Heart left ventricle (tissue), 13 donors: ENCODE data around the gene CDKN1C.

Experiments used
- POLR2A ChIP-seq, 2 donors: fragments of 450-650 bp; IDR thresholded peaks; one replicate each; pipeline ENCODE4 v1.6.1; 2017; ENCODE audit warnings: antibody characterized with exemption in 2 of 2, mild to moderate bottlenecking in 2 of 2, moderate library complexity in 2 of 2
- TF ChIP-seq, protein P1 (sequence below), 12 donors: fragments of 200-600 bp; sonication (generic) in 4 of 12; IDR thresholded peaks; one replicate each; pipeline versions ENCODE4 v1.5.0 to v1.8.0; 2018 to 2022; ENCODE audit warnings: antibody characterized with exemption in 12 of 12, mild to moderate bottlenecking in 5 of 12
- donor health status: ischemic (EF 13 %, LVEDD 7.1; RV severe dilation, severe dysfunction).
- donor health status: DM: no; HTN: yes; CAD: no.
- donor health status: DM: no; HTN: no; CAD: no.
- donor health status: ischemic (EF 25% LVEDD 6.9; RV normal size, moderate dysfunction).
- donor health status: ischemic (EF 25% LVEDD 5.7; RV mildly dilated, moderate dysfunction).
- donor health status: ischemic (EF 35%, LVEDD 5.7; RV mildly dilated, moderate dysfunction).
- donor health status: nonischemic (EF 11% LVEDD 7.7; RV severe dilation, severe dysfunction).
- donor health status: DM: yes; HTN: yes; CAD: no.
- donor health status: PGD.
- donor health status: ischemic (EF 29% LVEDD 5.4; RV normal size, mild dysfunction).
- donor health status: nonischemic (EF 23%, LVEDD 6.1; RV moderate dilation, normal function).

DNA sequence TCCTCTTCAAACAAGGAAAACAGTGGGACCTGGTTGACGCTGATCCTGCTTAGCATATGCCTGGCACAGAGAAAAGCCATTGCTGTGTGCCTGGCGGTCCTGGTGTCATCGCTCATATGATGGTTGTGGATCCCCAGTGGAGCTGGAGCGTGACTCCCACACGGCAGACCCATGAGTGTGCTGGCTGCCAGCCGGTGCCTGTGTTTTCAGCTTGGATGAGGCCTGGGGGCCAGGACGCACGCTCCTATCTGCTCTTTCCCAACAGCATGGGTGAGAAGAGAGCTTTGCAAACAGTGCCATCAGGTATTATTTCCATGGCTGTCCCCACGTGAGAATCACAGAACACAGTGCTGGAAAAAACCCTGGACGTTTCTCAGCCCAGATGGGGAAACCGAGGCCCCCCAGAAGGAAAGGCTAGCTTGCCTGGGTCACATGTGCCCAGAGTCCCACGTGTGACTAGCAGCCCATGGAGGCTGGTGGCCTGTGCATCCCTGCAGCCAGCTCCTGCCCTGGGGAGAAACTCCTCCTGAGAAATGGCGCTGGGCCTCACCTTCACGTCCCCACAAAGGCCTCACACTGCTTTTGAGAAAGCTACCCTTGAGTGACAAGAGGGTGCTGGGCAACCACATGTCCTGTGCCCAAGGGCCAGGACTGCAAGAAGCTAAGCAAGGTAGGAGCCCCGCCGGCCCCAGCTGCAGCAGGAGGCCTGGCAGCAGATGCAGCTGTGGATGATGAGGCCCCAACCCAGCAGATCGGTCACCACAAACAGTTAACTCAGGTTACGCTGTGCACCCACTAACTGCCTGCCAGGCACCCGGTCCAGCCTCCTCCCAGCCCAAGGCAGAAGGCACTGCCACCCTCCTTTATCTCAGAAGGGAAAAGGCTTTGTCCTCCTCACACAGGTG, 4.2 kb downstream of the CDKN1C start:
- TF ChIP-seq, protein P1, sequence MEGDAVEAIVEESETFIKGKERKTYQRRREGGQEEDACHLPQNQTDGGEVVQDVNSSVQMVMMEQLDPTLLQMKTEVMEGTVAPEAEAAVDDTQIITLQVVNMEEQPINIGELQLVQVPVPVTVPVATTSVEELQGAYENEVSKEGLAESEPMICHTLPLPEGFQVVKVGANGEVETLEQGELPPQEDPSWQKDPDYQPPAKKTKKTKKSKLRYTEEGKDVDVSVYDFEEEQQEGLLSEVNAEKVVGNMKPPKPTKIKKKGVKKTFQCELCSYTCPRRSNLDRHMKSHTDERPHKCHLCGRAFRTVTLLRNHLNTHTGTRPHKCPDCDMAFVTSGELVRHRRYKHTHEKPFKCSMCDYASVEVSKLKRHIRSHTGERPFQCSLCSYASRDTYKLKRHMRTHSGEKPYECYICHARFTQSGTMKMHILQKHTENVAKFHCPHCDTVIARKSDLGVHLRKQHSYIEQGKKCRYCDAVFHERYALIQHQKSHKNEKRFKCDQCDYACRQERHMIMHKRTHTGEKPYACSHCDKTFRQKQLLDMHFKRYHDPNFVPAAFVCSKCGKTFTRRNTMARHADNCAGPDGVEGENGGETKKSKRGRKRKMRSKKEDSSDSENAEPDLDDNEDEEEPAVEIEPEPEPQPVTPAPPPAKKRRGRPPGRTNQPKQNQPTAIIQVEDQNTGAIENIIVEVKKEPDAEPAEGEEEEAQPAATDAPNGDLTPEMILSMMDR (IDR thresholded peaks at IDR 0.05) = no peak
- no peak for TF ChIP-seq POLR2A (IDR thresholded peaks at IDR 0.05)
